ENCODE results near the gene SEC24C.

- TF ChIP-seq POLR2A (IDR thresholded peaks at IDR 0.05) (no peak), POLR2AphosphoS5 (IDR thresholded peaks at IDR 0.05) (no peak), CTCF (IDR thresholded peaks at IDR 0.05) (no peak)
Measured at GRCh38 chr10:73798087-73798486, 53.9 kb downstream of the SEC24C start.
